ENCODE data around the gene EIPR1. TPM values are rescaled to one million over a fixed set of nuclear protein-coding genes. Genes with fewer than 3 reads are reported as not detected.

Gene EIPR1
- total RNA-seq, 1 experiment from 2014 or later: 27.8 TPM

GRCh38 chr2:3289971-3290370, 87.6 kb downstream of the EIPR1 start:
- no peak overlapping the region for H4K5ac ChIP-seq (ENCODE audit: insufficient read length, low read depth, low read length)
- peaks cover 6 to 10% (median 7%) of the 10 kb centered on the region in 3 experiments for H3K36me3 Mint-ChIP-seq (ENCODE audit: insufficient read depth in 1 of 3, low read depth in 3 of 3)
- no peak overlapping the region for H3K4ac ChIP-seq (ENCODE audit: low read depth, low read length)
- peaks cover 0 to 6% of the 10 kb centered on the region in 2 experiments; a peak in 3 of 5 replicates for H3K9me3 Mint-ChIP-seq
- H3K14ac ChIP-seq (ENCODE audit: insufficient read depth, low read length): no peak overlapping the region
- no peak overlapping the region for H3K23ac ChIP-seq (ENCODE audit: insufficient read length, low read depth, low read length)
- no peak overlapping the region for H2AFZ ChIP-seq (ENCODE audit: low read length)
- no peak overlapping the region for H3K27ac ChIP-seq (ENCODE audit: insufficient read length, low read depth, low read length)
- H3K4me1 Mint-ChIP-seq: peaks cover 9 to 16% of the 10 kb centered on the region in 2 experiments
- no peak overlapping the region for H3K56ac ChIP-seq (ENCODE audit: insufficient read length, low read depth, low read length)
- no peak overlapping the region for H2BK5ac ChIP-seq (ENCODE audit: insufficient read length, low read length)
- no peak overlapping the region for H2BK12ac ChIP-seq (ENCODE audit: insufficient read length, low read depth, low read length)
- TF ChIP-seq CTCF (conservative IDR thresholded peaks at IDR 0.05): no peak
- H3K4me2 ChIP-seq (ENCODE audit: insufficient read depth, insufficient read length, low read length): no peak overlapping the region
- no peaks in the 10 kb centered on the region for H3K79me2 ChIP-seq (ENCODE audit: insufficient read depth, low read length)
- H3K23me2 ChIP-seq (ENCODE audit: insufficient read length, low read depth, low read length, poor library complexity, severe bottlenecking): no peaks in the 10 kb centered on the region
- H4K8ac ChIP-seq (replicated peaks; ENCODE audit: insufficient read length, low read depth, low read length): no peak overlapping the region
- H3T11ph ChIP-seq (ENCODE audit: low read length): no peak overlapping the region
- no peak overlapping the region for H3K9ac ChIP-seq (ENCODE audit: extremely low read depth, insufficient read length, low read length)
- H3K9me3 ChIP-seq (ENCODE audit: control insufficient read depth, low read depth, low read length): no peaks in the 10 kb centered on the region
- H2BK15ac ChIP-seq (ENCODE audit: low read depth, low read length): no peak overlapping the region
- no peaks in the 10 kb centered on the region for H3K27me3 ChIP-seq (ENCODE audit: insufficient read depth, low read length)
- H4K91ac ChIP-seq (ENCODE audit: insufficient read length, low read depth, low read length): no peak overlapping the region
- H3K4me1 ChIP-seq (ENCODE audit: insufficient read depth, low read length): no peaks in the 10 kb centered on the region
- no peak overlapping the region for H2AK5ac ChIP-seq (ENCODE audit: insufficient read length, low read length)
- peak overlapping the region in 1 of 3 experiments; percentile 67; a peak in 2 of 7 replicates for H3K27ac Mint-ChIP-seq
- no peaks in the 10 kb centered on the region for H3K27me3 Mint-ChIP-seq (ENCODE audit: low read depth)
- no CpG with 5 or more reads among the region's 8 CpGs for WGBS (ENCODE audit: extremely low coverage, insufficient read length, low lambda C conversion rate)
- H2BK20ac ChIP-seq (ENCODE audit: low read depth, low read length, poor library complexity, severe bottlenecking): no peak overlapping the region
- no peak overlapping the region for H2BK120ac ChIP-seq (ENCODE audit: low read depth, low read length, poor library complexity, severe bottlenecking)
- DNase-seq: no peak
- H3K79me1 ChIP-seq (ENCODE audit: insufficient read depth, low read depth, low read length, poor library complexity, severe bottlenecking): no peaks in the 10 kb centered on the region
- H4K20me1 ChIP-seq (ENCODE audit: control insufficient read depth, insufficient read depth, insufficient read length): peaks cover 2% of the 10 kb centered on the region
- H3K4me3 Mint-ChIP-seq: no peak overlapping the region
- H3K18ac ChIP-seq (ENCODE audit: insufficient read length, low read depth, low read length): no peak overlapping the region
